ENCODE measurements around the gene OSBPL8.

OSBPL8 gene

DNA sequence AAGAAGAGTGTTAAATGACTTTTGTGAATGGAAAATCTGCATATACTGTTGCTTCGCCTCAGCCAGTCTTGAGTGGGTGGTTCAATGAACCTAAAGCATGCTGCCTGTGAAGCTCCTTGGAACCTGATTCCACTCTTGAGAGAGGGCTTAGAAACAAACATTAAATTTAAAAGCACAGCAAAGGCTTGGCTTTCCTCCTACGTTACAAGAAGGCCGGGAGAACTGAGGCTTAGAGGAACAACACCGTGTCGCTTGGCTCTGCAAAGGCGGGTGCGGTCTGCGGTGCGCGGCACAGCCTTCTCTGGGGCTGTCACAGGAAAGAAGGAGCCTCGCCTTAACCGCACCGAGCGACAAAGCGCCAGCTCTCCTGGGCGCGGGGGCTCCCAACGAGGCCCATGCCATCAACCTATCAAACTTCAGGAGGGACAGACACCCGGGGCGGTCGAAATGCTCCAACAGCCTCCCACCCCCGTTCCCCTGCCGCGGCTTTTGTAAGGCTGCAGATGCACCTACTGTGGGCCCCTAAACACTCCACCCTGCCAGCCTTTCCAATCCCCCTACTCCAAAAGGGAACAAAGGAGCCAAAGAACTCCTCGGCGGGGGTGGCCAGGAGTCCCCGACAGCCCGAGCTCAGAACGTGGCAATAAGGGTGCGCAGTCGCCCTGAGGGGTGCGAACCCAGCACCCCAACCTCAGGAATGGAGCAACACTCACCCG lies 729 bp downstream of the OSBPL8 start:
- in situ Hi-C loops (cut with HindIII; ENCODE audit: low sequenced_read_pairs), result no loop called here

- in situ Hi-C loops (cut with HindIII; ENCODE audit: low sequenced_read_pairs), result no loop called here
Measured at GRCh38 chr12:76556368-76556767, 3.2 kb downstream of the OSBPL8 start.

GRCh38 chr12:76555797-76556196 lies 3.8 kb downstream of the OSBPL8 start:
- in situ Hi-C loops (cut with HindIII; ENCODE audit: low sequenced_read_pairs), result no loop called here

- in situ Hi-C loops (cut with HindIII; ENCODE audit: low sequenced_read_pairs), result no loop called here
Measured at GRCh38 chr12:76555231-76555767, 4.3 kb downstream of the OSBPL8 start.

DNA sequence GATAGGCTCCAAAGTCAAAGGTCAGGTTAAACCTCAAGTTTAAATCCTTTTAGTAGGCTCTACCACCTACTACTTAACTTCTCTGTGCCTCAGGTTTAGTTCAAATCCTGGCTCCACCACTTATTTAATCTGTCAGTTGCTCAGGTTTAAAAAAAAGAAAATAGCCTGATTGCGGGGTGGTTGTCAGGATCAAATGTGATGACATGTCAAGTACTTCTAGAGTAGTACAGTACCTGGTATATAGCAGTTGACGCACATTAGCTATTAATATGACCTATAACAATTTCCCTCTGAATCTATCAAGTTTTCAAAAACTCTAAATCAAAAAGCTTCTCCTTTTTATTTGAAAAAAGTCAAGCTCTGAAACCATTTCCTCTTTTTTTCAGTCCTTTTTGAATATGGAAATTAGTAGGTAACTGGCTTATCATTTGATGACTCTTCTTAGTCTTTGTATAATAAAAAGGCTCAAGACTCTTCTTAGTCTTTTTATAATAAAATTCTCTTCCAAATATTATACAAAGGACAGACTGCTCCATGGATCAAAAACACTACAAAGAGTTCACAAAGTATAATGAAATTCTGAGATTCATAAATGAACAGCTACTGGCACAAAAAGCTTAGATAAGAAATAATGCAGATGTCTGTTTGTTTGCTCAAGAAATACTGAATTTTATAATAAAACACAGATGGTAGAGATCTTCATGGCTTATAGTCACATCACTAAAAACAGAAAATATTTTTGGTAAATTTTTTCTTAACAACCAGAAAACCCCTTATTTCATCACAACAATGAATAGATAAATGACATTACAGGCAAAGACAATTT lies 5.0 kb downstream of the OSBPL8 start:
- in situ Hi-C loops (cut with HindIII; ENCODE audit: low sequenced_read_pairs), result no loop called here

- in situ Hi-C loops (cut with HindIII; ENCODE audit: low sequenced_read_pairs), result no loop called here
Measured at GRCh38 chr12:76552343-76552938, 7.1 kb downstream of the OSBPL8 start.

DNA sequence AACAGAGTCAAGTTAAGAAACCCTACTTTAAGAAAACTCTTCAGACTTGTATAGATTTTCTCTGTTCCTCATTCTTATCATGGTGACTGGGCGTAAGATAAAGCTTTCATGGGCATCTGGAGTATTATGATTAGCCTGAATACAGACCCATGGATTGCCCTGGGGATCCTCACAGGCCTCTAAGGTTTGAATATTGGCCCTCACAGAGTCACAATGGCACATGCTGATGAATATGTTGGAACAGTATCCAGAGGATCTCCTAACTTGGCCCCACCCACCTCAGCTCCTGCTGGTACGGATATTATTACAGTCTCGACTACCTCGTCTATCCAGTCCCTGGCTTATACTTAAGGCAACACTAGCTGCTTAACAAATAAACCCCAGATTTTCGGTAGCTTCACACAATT lies 8.1 kb downstream of the OSBPL8 start:
- in situ Hi-C loops (cut with HindIII; ENCODE audit: low sequenced_read_pairs), result no loop called here

GRCh38 chr12:76549131-76549530 lies 10.4 kb downstream of the OSBPL8 start:
- in situ Hi-C loops (cut with HindIII; ENCODE audit: low sequenced_read_pairs), result no loop called here

GRCh38 chr12:76548222-76548837 lies 11.2 kb downstream of the OSBPL8 start:
- in situ Hi-C loops (cut with HindIII; ENCODE audit: low sequenced_read_pairs), result no loop called here

- in situ Hi-C loops (cut with HindIII; ENCODE audit: low sequenced_read_pairs), result no loop called here
Measured at GRCh38 chr12:76547526-76547925, 12.0 kb downstream of the OSBPL8 start.

DNA sequence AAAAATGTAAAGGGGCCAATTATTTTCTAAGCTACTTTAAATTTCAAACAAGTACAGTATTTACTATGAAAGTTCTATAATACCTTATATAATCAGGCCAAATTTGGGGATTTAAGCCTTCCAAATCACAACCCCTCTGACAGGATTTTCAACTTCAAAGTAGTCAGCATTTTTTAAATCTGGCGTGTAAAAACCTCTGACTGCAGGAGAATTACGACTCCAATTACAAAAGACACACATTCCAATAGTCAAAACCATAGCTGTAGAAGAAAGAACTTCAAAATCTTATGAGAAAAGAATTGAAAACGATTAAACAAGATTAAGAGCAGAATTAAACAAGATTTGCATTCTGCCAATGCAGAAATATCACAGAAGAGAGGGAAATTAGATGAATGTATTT lies 12.7 kb downstream of the OSBPL8 start:
- in situ Hi-C loops (cut with HindIII; ENCODE audit: low sequenced_read_pairs), result no loop called here

GRCh38 chr12:76545486-76545885 lies 14.1 kb downstream of the OSBPL8 start:
- in situ Hi-C loops (cut with HindIII; ENCODE audit: low sequenced_read_pairs), result no loop called here

- in situ Hi-C loops (cut with HindIII; ENCODE audit: low sequenced_read_pairs), result no loop called here
Measured at GRCh38 chr12:76544601-76545261, 14.8 kb downstream of the OSBPL8 start.

- in situ Hi-C loops (cut with HindIII; ENCODE audit: low sequenced_read_pairs), result no loop called here
Measured at GRCh38 chr12:76543813-76544347, 15.7 kb downstream of the OSBPL8 start.

- in situ Hi-C loops (cut with HindIII; ENCODE audit: low sequenced_read_pairs), result no loop called here
Measured at GRCh38 chr12:76542908-76543307, 16.7 kb downstream of the OSBPL8 start.

GRCh38 chr12:76539727-76540126 lies 19.8 kb downstream of the OSBPL8 start:
- in situ Hi-C loops (cut with HindIII; ENCODE audit: low sequenced_read_pairs), result no loop called here

DNA sequence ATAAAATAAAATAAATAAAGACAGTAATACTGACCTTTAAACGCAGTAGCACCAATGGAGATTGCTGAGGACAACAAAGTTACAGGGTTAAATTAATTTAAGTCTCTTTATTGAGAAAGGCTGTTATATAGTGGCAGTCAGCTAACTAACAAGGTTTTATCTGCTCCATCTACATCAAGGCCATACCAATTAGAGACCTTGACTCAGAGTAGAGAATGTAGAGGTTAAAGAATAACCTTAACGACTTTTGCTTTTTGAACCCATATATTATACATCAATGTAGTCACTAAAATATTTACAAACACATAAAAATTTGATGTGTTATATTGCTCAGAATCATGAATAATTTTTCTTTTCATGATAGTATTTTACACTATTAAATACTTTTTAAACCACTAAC lies 21.6 kb downstream of the OSBPL8 start:
- in situ Hi-C loops (cut with HindIII; ENCODE audit: low sequenced_read_pairs), result no loop called here

DNA sequence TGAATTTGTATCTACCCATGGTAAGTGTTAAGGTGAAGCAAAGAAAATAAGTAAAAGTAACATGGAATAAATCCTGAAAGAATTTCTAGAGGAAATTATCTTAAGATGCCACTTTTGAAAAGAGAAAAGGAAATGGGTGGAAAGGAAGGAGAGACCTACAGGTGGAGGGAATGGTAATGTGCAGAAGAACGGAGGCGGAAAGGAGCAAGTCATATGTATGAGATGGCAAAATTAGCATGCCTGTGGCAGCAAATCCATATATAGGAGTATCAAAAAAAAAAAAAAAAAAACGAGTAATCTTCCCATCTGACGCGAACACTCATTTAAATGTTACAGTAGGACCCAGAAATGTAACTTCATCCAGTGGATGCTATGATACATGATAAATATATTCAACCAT lies 23.0 kb downstream of the OSBPL8 start:
- in situ Hi-C loops (cut with HindIII; ENCODE audit: low sequenced_read_pairs), result no loop called here

- in situ Hi-C loops (cut with HindIII; ENCODE audit: low sequenced_read_pairs), result no loop called here
Measured at GRCh38 chr12:76535170-76535569, 24.4 kb downstream of the OSBPL8 start.

DNA sequence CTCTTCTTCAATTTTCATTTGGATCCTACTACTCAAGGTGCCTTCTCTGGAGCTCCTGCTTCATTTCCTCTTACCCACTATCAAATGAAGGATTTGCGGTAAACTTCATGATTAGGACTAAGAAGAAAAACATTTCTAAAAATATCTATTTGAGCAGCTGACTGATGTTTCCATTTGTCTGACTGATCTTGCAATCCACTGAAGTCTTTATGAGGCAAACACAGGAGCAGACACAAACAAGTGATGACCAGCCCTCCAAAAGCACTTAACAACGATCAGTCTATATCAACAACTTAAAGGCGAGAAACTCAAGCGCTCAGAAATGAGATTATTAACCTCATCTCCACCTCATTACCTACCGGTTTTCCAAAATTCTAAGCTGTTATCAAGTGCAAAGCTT lies 26.2 kb downstream of the OSBPL8 start:
- in situ Hi-C loops (cut with HindIII; ENCODE audit: low sequenced_read_pairs), result no loop called here
